HepG2 (cell line): Measurements from ENCODE around the gene BOLA3. TPM values are rescaled to one million over a fixed set of nuclear protein-coding genes. Genes with fewer than 3 reads are reported as not detected.

Experiments
- ATF3 ChIP-seq: sonication (generic); formaldehyde crosslinking; IDR thresholded peaks from 2 replicates; pipeline ENCODE4 v1.4.0; 2020; ENCODE audit warnings: missing genetic modification reagents
- BCL6 ChIP-seq: IDR thresholded peaks from 2 replicates; pipeline ENCODE4 v1.6.1; 2016; ENCODE audit warnings: missing genetic modification reagents, missing compliant biosample characterization
- CHCHD3 ChIP-seq: sonication (generic); formaldehyde crosslinking; IDR thresholded peaks from 2 replicates; pipeline ENCODE4 v1.8.0; 2022; ENCODE audit warnings: mild to moderate bottlenecking, missing genetic modification reagents, moderate library complexity
- ESRRA ChIP-seq: sonication (generic); formaldehyde crosslinking; IDR thresholded peaks from 2 replicates; pipeline ENCODE4 v1.5.1; 2020; ENCODE audit warnings: mild to moderate bottlenecking, low read depth, missing genetic modification reagents
- GATAD2A ChIP-seq: IDR thresholded peaks from 2 replicates; pipeline ENCODE4 v1.6.1; 2016
- HHEX ChIP-seq: IDR thresholded peaks from 2 replicates; pipeline ENCODE4 v1.6.1; 2016; ENCODE audit warnings: control low read depth
- HOXA9 ChIP-seq: sonication (generic); formaldehyde crosslinking; IDR thresholded peaks from 2 replicates; pipeline ENCODE4 v1.8.1; 2022; ENCODE audit warnings: missing genetic modification reagents, mild to moderate bottlenecking, moderate library complexity, borderline replicate concordance
- HOXD1 ChIP-seq: sonication (generic); formaldehyde crosslinking; IDR thresholded peaks from 2 replicates; pipeline ENCODE4 v1.5.0; 2020; ENCODE audit warnings: missing genetic modification reagents
- IKZF5 ChIP-seq: IDR thresholded peaks from 2 replicates; pipeline ENCODE4 v1.6.1; 2018; ENCODE audit warnings: missing genetic modification reagents, mild to moderate bottlenecking, missing compliant biosample characterization
- MATR3 ChIP-seq: sonication (generic); formaldehyde crosslinking; IDR thresholded peaks from 2 replicates; pipeline ENCODE4 v1.4.0; 2020; ENCODE audit warnings: missing genetic modification reagents
- NAIF1 ChIP-seq: sonication (generic); formaldehyde crosslinking; IDR thresholded peaks from 2 replicates; pipeline ENCODE4 v1.5.0; 2020; ENCODE audit warnings: mild to moderate bottlenecking, missing genetic modification reagents, borderline replicate concordance
- NCOA5 ChIP-seq: sonication (generic); formaldehyde crosslinking; IDR thresholded peaks from 2 replicates; pipeline ENCODE4 v1.4.0; 2020; ENCODE audit warnings: missing genetic modification reagents
- NR0B2 ChIP-seq: sonication (generic); formaldehyde crosslinking; IDR thresholded peaks from 2 replicates; pipeline ENCODE4 v1.4.0; 2020; ENCODE audit warnings: mild to moderate bottlenecking, missing genetic modification reagents
- NR2F1 ChIP-seq, 2 experiments: fragments of 450-650 bp in 1 of 2; formaldehyde crosslinking in 1 of 2; IDR thresholded peaks; 2 replicates each; pipeline versions ENCODE4 v1.5.0 to v1.6.1; 2016 to 2020; ENCODE audit warnings: mild to moderate bottlenecking in 1 of 2, missing compliant biosample characterization in 1 of 2, missing genetic modification reagents in 1 of 2, moderate library complexity in 1 of 2
- PTBP1 ChIP-seq: fragments of 200-400 bp; formaldehyde crosslinking; IDR thresholded peaks from 2 replicates; pipeline ENCODE4 v1.6.1; 2018; ENCODE audit warnings: low read length, low read depth; ENCODE audit not compliant: poor library complexity, severe bottlenecking
- TEAD3 ChIP-seq: optimal IDR thresholded peaks from 2 replicates; pipeline ENCODE3; 2016; ENCODE audit warnings: borderline replicate concordance
- U2AF1 ChIP-seq: fragments of 200-400 bp; formaldehyde crosslinking; optimal IDR thresholded peaks from 2 replicates; pipeline ENCODE3; 2017; ENCODE audit warnings: mild to moderate bottlenecking, low read depth, low read length
- XRCC5 ChIP-seq: fragments of 200-400 bp; formaldehyde crosslinking; optimal IDR thresholded peaks from 2 replicates; pipeline ENCODE3; 2017; ENCODE audit warnings: mild to moderate bottlenecking, low read length
- ZMYM4 ChIP-seq: sonication (generic); formaldehyde crosslinking; IDR thresholded peaks from 2 replicates; pipeline ENCODE4 v1.8.1; 2023; ENCODE audit warnings: mild to moderate bottlenecking, missing genetic modification reagents
- ZNF224 ChIP-seq: sonication (generic); formaldehyde crosslinking; IDR thresholded peaks from 2 replicates; pipeline ENCODE4 v1.5.0; 2020; ENCODE audit warnings: mild to moderate bottlenecking, missing genetic modification reagents
- ZNF225 ChIP-seq: sonication (generic); formaldehyde crosslinking; IDR thresholded peaks from 2 replicates; pipeline ENCODE4 v1.4.0; 2020; ENCODE audit warnings: mild to moderate bottlenecking, missing genetic modification reagents
- ZNF282 ChIP-seq: fragments of 450-650 bp; IDR thresholded peaks from 2 replicates; pipeline ENCODE4 v1.6.1; 2018; ENCODE audit not compliant: partially characterized antibody
- ZNF317 ChIP-seq: sonication (generic); formaldehyde crosslinking; IDR thresholded peaks from 2 replicates; pipeline ENCODE4 v1.5.0; 2020; ENCODE audit warnings: mild to moderate bottlenecking, missing genetic modification reagents
- ZNF44 ChIP-seq: sonication (generic); formaldehyde crosslinking; IDR thresholded peaks from 2 replicates; pipeline ENCODE4 v1.5.1; 2020; ENCODE audit warnings: mild to moderate bottlenecking, missing genetic modification reagents
- ZNF775 ChIP-seq: sonication (generic); formaldehyde crosslinking; IDR thresholded peaks from 2 replicates; pipeline ENCODE4 v1.4.0; 2020; ENCODE audit warnings: missing genetic modification reagents, mild to moderate bottlenecking, moderate library complexity, borderline replicate concordance
- polyA plus RNA-seq, 8 experiments: library from polyadenylated mRNA; depleted of rRNA in 3 of 8; stranded (reverse) in 7 of 8; unstranded in 1 of 8; fragments of >200 nt; fragmentation: Illumina TruSeq in 4 of 8; extraction: Trizol in 4 of 8; gene quantifications; 2 replicates each; pipeline versions ENCODE4 v1.2.1 to v1.2.3, GENCODE V29; 2011 to 2016; ENCODE audit warnings: low read depth in 4 of 8, missing spikeins in 1 of 8, mixed read lengths in 1 of 8; ENCODE audit not compliant: insufficient read depth in 1 of 8
- total RNA-seq, 5 experiments: library from RNA; depleted of rRNA; stranded (reverse); fragments of >200 nt; fragmentation: Illumina TruSeq; extraction: Trizol; gene quantifications; 2 replicates each; pipeline ENCODE4 v1.2.3, GENCODE V29; 2016; ENCODE audit warnings: low read depth in 1 of 5
- TF ChIP-seq, protein P1 (sequence below): IDR thresholded peaks from 2 replicates; pipeline ENCODE4 v1.6.1; 2016; ENCODE audit warnings: missing biosample characterization, missing genetic modification reagents, low read depth

Gene BOLA3
- total and polyA plus RNA-seq, 2 of the 13 experiments (the other 11 are each of a cell fraction or from before 2014, with no cell fraction given) = 89.7 to 170 TPM

DNA sequence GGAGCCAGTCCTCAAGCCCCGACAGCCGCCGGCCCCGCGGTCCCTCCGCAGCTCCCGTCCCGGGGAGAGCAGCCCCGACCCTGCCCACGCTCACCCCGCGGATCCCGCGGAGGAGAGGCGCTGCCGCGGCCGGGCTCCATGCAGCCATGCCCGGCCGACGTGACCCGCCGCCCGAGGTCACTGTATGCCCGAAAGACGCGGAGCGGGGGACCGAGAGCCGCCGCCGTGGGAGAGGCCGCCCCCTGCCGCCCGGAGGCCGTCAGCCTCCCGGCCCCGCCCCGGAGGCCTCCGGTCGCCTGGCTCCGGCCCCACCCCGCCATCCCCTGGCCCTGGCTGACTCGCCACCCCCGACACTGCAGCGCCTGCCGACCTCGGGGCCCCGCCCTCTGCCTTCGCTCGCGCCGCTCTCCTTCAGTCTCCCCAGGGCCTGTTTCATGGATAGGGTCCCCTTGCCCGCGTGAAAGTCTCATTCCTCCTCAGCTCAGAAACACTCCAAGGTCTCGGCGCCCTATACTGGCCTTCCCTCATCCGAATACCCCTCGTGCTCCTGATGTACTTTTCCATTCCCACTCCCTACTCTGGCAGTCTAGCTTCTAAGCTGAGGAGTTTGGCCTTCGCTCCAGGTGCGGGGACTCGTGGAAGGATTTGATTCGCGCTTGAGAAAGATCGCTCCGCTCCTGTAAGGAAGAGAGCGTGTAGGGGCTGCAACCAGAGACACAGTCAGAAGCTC, at the start of gene BOLA3 (continued):
- TF ChIP-seq ATF3 (CRISPR knock-in tag) = no peak; the same call in 1 of the 2 replicates
- TF ChIP-seq NR0B2 (CRISPR knock-in tag) = peak; percentile 34; the same call in 1 of the 2 replicates
- TF ChIP-seq ZNF44 = 0 out of 2 replicates have a peak, but pooled peaks have one; percentile 7
- TF ChIP-seq TEAD3 (CRISPR knock-in tag) = peak; percentile 32
- peak; percentile 99 for TF ChIP-seq ZMYM4 (CRISPR knock-in tag)
- TF ChIP-seq IKZF5 (CRISPR knock-in tag) = peak; percentile 50; the same call in 1 of the 2 replicates
- no peak for TF ChIP-seq NCOA5 (CRISPR knock-in tag)
- TF ChIP-seq ZNF225 (CRISPR knock-in tag) = no peak
- TF ChIP-seq HOXA9 (CRISPR knock-in tag) = peak; percentile 86; the same call in 1 of the 2 replicates
- TF ChIP-seq XRCC5 = peak; percentile 68
- TF ChIP-seq ESRRA = peak; percentile 88; the same call in 1 of the 2 replicates
- no peak for TF ChIP-seq U2AF1
- TF ChIP-seq BCL6 (CRISPR knock-in tag) = peak; percentile 42; the same call in 1 of the 2 replicates
- no peak for TF ChIP-seq MATR3 (CRISPR knock-in tag)
- TF ChIP-seq CHCHD3 (CRISPR knock-in tag) = 0 out of 2 replicates have a peak, but pooled peaks have one; percentile 74
- TF ChIP-seq HHEX (CRISPR knock-in tag) = no peak
- TF ChIP-seq, protein P1, sequence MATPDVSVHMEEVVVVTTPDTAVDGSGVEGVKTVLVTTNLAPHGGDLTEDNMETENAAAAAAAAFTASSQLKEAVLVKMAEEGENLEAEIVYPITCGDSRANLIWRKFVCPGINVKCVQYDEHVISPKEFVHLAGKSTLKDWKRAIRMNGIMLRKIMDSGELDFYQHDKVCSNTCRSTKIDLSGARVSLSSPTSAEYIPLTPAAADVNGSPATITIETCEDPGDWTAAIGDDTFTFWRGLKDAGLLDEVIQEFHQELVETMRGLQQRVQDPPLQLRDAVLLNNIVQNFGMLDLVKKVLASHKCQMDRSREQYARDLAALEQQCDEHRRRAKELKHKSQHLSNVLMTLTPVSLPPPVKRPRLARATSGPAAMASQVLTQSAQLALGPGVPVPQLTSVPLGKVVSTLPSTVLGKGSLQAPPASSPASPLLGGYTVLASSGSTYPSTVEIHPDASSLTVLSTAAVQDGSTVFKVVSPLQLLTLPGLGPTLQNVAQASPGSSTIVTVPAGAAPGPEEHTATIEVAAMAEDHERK (CRISPR knock-in tag) = peak; percentile 87
- TF ChIP-seq ZNF317 = peak; percentile 34; the same call in 1 of the 2 replicates
- TF ChIP-seq GATAD2A = no peak; the same call in 1 of the 2 replicates
- peak; percentile 54 for TF ChIP-seq ZNF224
- no peak for TF ChIP-seq NAIF1 (CRISPR knock-in tag)
- peak; percentile 64 for TF ChIP-seq PTBP1
- TF ChIP-seq NR2F1 (CRISPR knock-in tag; IDR thresholded peaks at IDR 0.05) = peak; percentile 87 to 97
- 0 out of 2 replicates have a peak, but pooled peaks have one; percentile 69 for TF ChIP-seq HOXD1 (CRISPR knock-in tag)
- no peak for TF ChIP-seq ZNF282
- peak; percentile 93; the same call in 1 of the 2 replicates for TF ChIP-seq ZNF775 (CRISPR knock-in tag)
